Inflammatory macrophage treated with lipopolysaccharide for 1 hour (primary cell): ENCODE measurements around the gene UBE3D.
"Not testable (repeated sequence)": the region's sequence is repeated elsewhere in the genome, so short reads cannot be mapped to it uniquely, and the experiment has no call there.

ENCODE experiments used
- DNase-seq, 2 donors: peaks; one replicate each; pipeline ENCODE4 v3.0.0-alpha.2; 2020 to 2022

The UBE3D gene

GRCh38 chr6:82867946-82868345 lies 197.7 kb downstream of the UBE3D start:
- no peak for DNase-seq

GRCh38 chr6:82866446-82866845 lies 199.2 kb downstream of the UBE3D start:
- DNase-seq = no peak

GRCh38 chr6:82865461-82865860 lies 200.2 kb downstream of the UBE3D start:
- no peak for DNase-seq

GRCh38 chr6:82863781-82864180 lies 201.9 kb downstream of the UBE3D start:
- no peak for DNase-seq

GRCh38 chr6:82862543-82862942 lies 203.1 kb downstream of the UBE3D start:
- no peak for DNase-seq

- no peak for DNase-seq
Measured at GRCh38 chr6:82861121-82861520, 204.5 kb downstream of the UBE3D start.

GRCh38 chr6:82856077-82856476 lies 209.6 kb downstream of the UBE3D start:
- DNase-seq = not testable (repeated sequence)

- not testable (repeated sequence) for DNase-seq
Measured at GRCh38 chr6:82852904-82853303, 212.7 kb downstream of the UBE3D start.

GRCh38 chr6:82843291-82843885 lies 222.3 kb downstream of the UBE3D start:
- no peak for DNase-seq

GRCh38 chr6:82842721-82843120 lies 222.9 kb downstream of the UBE3D start:
- DNase-seq = no peak
